ENCODE results near the gene SORL1-AS1.

DNA sequence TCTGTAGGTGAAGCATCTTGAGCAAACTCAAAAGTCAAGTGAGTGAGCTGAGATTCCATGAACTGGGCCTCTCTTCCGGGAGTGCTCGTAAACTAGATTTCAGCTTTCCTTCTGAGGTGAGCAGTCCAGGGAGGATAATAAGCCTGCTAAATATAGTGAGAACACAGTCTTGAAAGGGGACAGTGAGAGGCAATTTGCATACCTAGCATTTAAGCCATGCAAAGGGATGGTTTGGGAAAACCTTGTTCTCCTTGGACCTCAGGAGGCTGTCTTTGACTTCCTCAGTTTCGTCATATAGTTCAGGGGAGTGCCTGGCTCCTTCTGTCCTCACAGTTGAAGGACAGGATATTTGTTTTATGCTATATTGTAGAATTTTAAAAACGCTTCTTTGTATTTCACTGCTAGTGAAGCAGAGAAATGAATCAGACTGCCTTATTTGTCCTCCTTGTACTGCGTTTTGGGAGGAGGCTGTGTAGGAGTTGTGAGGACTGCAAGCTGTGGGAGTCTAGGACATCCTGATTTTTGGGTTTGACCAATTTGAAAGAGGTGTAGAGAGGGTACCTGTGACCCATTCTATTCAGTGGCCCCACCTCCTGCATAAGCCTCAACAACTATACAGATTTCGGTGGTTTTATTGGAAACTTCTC is 11.0 kb upstream of the SORL1-AS1 start:
- no peak for TF ChIP-seq NFRKB (IDR thresholded peaks at IDR 0.05)
- TF ChIP-seq SP1 (IDR thresholded peaks at IDR 0.05), result no peak
- TF ChIP-seq ZNF384 (IDR thresholded peaks at IDR 0.05), result no peak
- TF ChIP-seq BHLHE40 (IDR thresholded peaks at IDR 0.05; ENCODE audit: borderline replicate concordance), result no peak
- no peak for TF ChIP-seq ARNT (IDR thresholded peaks at IDR 0.05)
- TF ChIP-seq SUZ12 (IDR thresholded peaks at IDR 0.05), result no peak
